CD14-positive monocyte (primary cell): ENCODE results near the gene ABCC5. TPM values are rescaled to one million over a fixed set of nuclear protein-coding genes. Genes with fewer than 3 reads are reported as not detected.
"Not testable (repeated sequence)": the region's sequence is repeated elsewhere in the genome, so short reads cannot be mapped to it uniquely, and the experiment has no call there.

Experiments
- DNase-seq, 3 donors: peaks; one replicate each; pipeline ENCODE4 v3.0.0-alpha.2; 2011 to 2022
- H2AFZ ChIP-seq: 2 replicates; pipeline ENCODE4 v1.6.0; 2012; ENCODE audit warnings: mild to moderate bottlenecking, low read depth, low read length, inconsistent platforms; ENCODE audit not compliant: insufficient read depth, poor library complexity, severe bottlenecking
- H3K27ac ChIP-seq, 2 donors: 1 replicate in 1 of 2; 2 replicates in 1 of 2; pipeline ENCODE4 v1.5.1; 2012 to 2013; ENCODE audit warnings: low read length in 2 of 2, control low read depth in 1 of 2, inconsistent platforms in 1 of 2, low read depth in 1 of 2, mild to moderate bottlenecking in 1 of 2
- H3K27me3 ChIP-seq, 2 donors: one replicate each; pipeline versions ENCODE4 v1.6.0 to v1.6.1; 2011 to 2013; ENCODE audit warnings: low read length in 2 of 2; ENCODE audit not compliant: control insufficient read depth in 2 of 2, insufficient read depth in 2 of 2
- H3K36me3 ChIP-seq, 2 donors: replicated peaks in 1 of 2; 1 replicate in 1 of 2; 2 replicates in 1 of 2; pipeline versions ENCODE4 v1.5.1 to v1.6.1; 2012 to 2013; ENCODE audit warnings: low read length in 2 of 2, control low read depth in 1 of 2, inconsistent platforms in 1 of 2, mild to moderate bottlenecking in 1 of 2; ENCODE audit not compliant: insufficient read depth in 2 of 2, control insufficient read depth in 1 of 2
- H3K4me1 ChIP-seq, 2 donors: 1 replicate in 1 of 2; 2 replicates in 1 of 2; pipeline versions ENCODE4 v1.5.1 to v1.6.1; 2012 to 2013; ENCODE audit warnings: low read length in 2 of 2, control low read depth in 1 of 2, inconsistent platforms in 1 of 2, mild to moderate bottlenecking in 1 of 2, moderate library complexity in 1 of 2; ENCODE audit not compliant: insufficient read depth in 2 of 2, control insufficient read depth in 1 of 2
- H3K4me2 ChIP-seq: replicated peaks from 2 replicates; pipeline ENCODE3; 2012; ENCODE audit warnings: low read length, moderate library complexity, mild to moderate bottlenecking; ENCODE audit not compliant: poor library complexity, severe bottlenecking; ENCODE audit errors: extremely low read depth
- H3K4me3 ChIP-seq, 3 experiments: fragments of 200-600 bp in 1 of 3; sonication (generic) in 1 of 3; replicated peaks in 1 of 3; 1 replicate in 2 of 3; 2 replicates in 1 of 3; pipeline ENCODE4 v1.5.1; 2011 to 2013; ENCODE audit warnings: low read length in 3 of 3, mild to moderate bottlenecking in 3 of 3, control low read depth in 2 of 3, low read depth in 2 of 3, inconsistent platforms in 1 of 3, moderate library complexity in 1 of 3
- H3K79me2 ChIP-seq: 2 replicates; pipeline ENCODE4 v1.6.0; 2012; ENCODE audit warnings: mild to moderate bottlenecking, control low read depth, inconsistent platforms, low read length, moderate library complexity; ENCODE audit not compliant: insufficient read depth
- H3K9ac ChIP-seq: 2 replicates; pipeline ENCODE4 v1.6.0; 2017; ENCODE audit warnings: low read length, mild to moderate bottlenecking; ENCODE audit not compliant: insufficient read depth, poor library complexity, severe bottlenecking
- H3K9me3 ChIP-seq, 2 donors: replicated peaks in 1 of 2; 1 replicate in 1 of 2; 2 replicates in 1 of 2; pipeline versions ENCODE4 v1.5.1 to v1.6.1; 2012 to 2013; ENCODE audit warnings: low read length in 2 of 2, control low read depth in 1 of 2; ENCODE audit not compliant: control insufficient read depth in 1 of 2, insufficient read depth in 1 of 2
- H4K20me1 ChIP-seq: 2 replicates; pipeline ENCODE4 v1.6.0; 2012; ENCODE audit warnings: mild to moderate bottlenecking, low read length, control low read depth, moderate library complexity; ENCODE audit not compliant: insufficient read depth
- H3K27ac Mint-ChIP-seq, 7 donors: one replicate each; pipeline ENCODE4 v1.8.0; 2020; ENCODE audit warnings: mild to moderate bottlenecking in 7 of 7, mixed read lengths in 7 of 7, moderate library complexity in 6 of 7, inconsistent platforms in 2 of 7
- H3K27me3 Mint-ChIP-seq, 3 donors: one replicate each; pipeline ENCODE4 v1.8.0; 2021 to 2022; ENCODE audit warnings: low read depth in 3 of 3, mild to moderate bottlenecking in 3 of 3, mixed read lengths in 3 of 3, moderate library complexity in 3 of 3, inconsistent platforms in 1 of 3
- H3K36me3 Mint-ChIP-seq, 2 donors: one replicate each; pipeline ENCODE4 v1.8.0; 2020; ENCODE audit warnings: mixed read lengths in 2 of 2, inconsistent platforms in 1 of 2, mild to moderate bottlenecking in 1 of 2
- H3K4me1 Mint-ChIP-seq: one replicate; pipeline ENCODE4 v1.8.0; 2020; ENCODE audit warnings: mild to moderate bottlenecking, mixed read lengths
- H3K4me3 Mint-ChIP-seq, 2 donors: one replicate each; pipeline ENCODE4 v1.8.0; 2020; ENCODE audit warnings: mild to moderate bottlenecking in 2 of 2, mixed read lengths in 2 of 2, moderate library complexity in 1 of 2
- H3K9me3 Mint-ChIP-seq, 7 donors: one replicate each; pipeline ENCODE4 v1.8.0; 2020 to 2022; ENCODE audit warnings: mixed read lengths in 7 of 7, mild to moderate bottlenecking in 6 of 7, moderate library complexity in 6 of 7, inconsistent platforms in 2 of 7
- CTCF ChIP-seq: fragments of 200-600 bp; IDR thresholded peaks from one replicate; pipeline ENCODE4 v1.8.0; 2022; ENCODE audit warnings: antibody characterized with exemption, mild to moderate bottlenecking
- WGBS: methylation state at CpG from one replicate; pipeline ENCODE4 v1.1.5; 2013; ENCODE audit warnings: missing lambda C conversion rate; ENCODE audit not compliant: insufficient coverage; 5-methylcytosine and 5-hydroxymethylcytosine counted together
- intact Hi-C, 2 donors: fragments of 100-400 bp; cut with micrococcal nuclease; formaldehyde crosslinking; loops; one replicate each; pipeline versions ENCODE4 v1.15.0 to v1.15.1; 2023
- polyA plus RNA-seq, 3 donors: library from polyadenylated mRNA; depleted of rRNA in 1 of 3; unstranded in 2 of 3; stranded (reverse) in 1 of 3; fragments of 300-500 nt in 2 of 3; fragments of >200 nt in 1 of 3; fragmentation: Illumina TruSeq in 2 of 3; gene quantifications; 1 replicate in 2 of 3; 2 replicates in 1 of 3; pipeline ENCODE4 v1.2.3, GENCODE V29; 2012 to 2021

Gene ABCC5
- polyA plus RNA-seq, 3 donors: 6.2 to 30.9 (median 7.7) TPM

- H3K36me3 ChIP-seq: no peaks in the 10 kb centered on the region
- no peaks in the 10 kb centered on the region for H3K9me3 ChIP-seq
- no peak overlapping the region for H3K27ac Mint-ChIP-seq
- H3K9ac ChIP-seq: no peak overlapping the region
- no peak overlapping the region for H2AFZ ChIP-seq
- no peak overlapping the region for H3K4me3 Mint-ChIP-seq
- 83% methylated on average over 2 of the region's 5 CpGs for WGBS
- no peaks in the 10 kb centered on the region for H3K27me3 ChIP-seq
- H3K4me1 Mint-ChIP-seq: peaks cover 4% of the 10 kb centered on the region
- H3K4me1 ChIP-seq: no peaks in the 10 kb centered on the region
- H3K27me3 Mint-ChIP-seq: peaks cover 1 to 6% (median 2%) of the 10 kb centered on the region in 3 donors
- peak in 1 of 3 donors; percentile 14 for DNase-seq
- H3K9me3 Mint-ChIP-seq: no peaks in the 10 kb centered on the region
- H3K4me3 ChIP-seq: no peak overlapping the region
- H3K79me2 ChIP-seq: no peaks in the 10 kb centered on the region
- H3K27ac ChIP-seq: no peak overlapping the region
- H3K36me3 Mint-ChIP-seq: no peaks in the 10 kb centered on the region
- H4K20me1 ChIP-seq: no peaks in the 10 kb centered on the region
- intact Hi-C loops: no loop called here
- no peak for TF ChIP-seq CTCF
- no peak overlapping the region for H3K4me2 ChIP-seq
Measured at GRCh38 chr3:184039414-184039813, 21.7 kb upstream of the ABCC5 start.

- H3K4me2 ChIP-seq, H3K27me3 ChIP-seq, DNase-seq, H3K4me1 ChIP-seq, H3K9me3 ChIP-seq, H4K20me1 ChIP-seq, H3K4me3 Mint-ChIP-seq, H3K9ac ChIP-seq, H3K27me3 Mint-ChIP-seq, H3K79me2 ChIP-seq, H3K36me3 ChIP-seq, H2AFZ ChIP-seq, H3K4me3 ChIP-seq, H3K9me3 Mint-ChIP-seq, H3K27ac ChIP-seq, H3K4me1 Mint-ChIP-seq, H3K36me3 Mint-ChIP-seq, intact Hi-C loops, H3K27ac Mint-ChIP-seq: not testable (repeated sequence)
- WGBS: 94% methylated on average over 7 of the region's 9 CpGs
Measured at GRCh38 chr3:184038307-184038706, 20.6 kb upstream of the ABCC5 start.
